Vagina (tissue), 2 donors: Measurements from ENCODE around the gene TADA2A. TPM values are rescaled to one million over a fixed set of nuclear protein-coding genes. Genes with fewer than 3 reads are reported as not detected.
A peak's percentile ranks its signal among the peaks of the same experiment; 100 is the strongest.

ENCODE experiments used
- DNase-seq, 2 donors: peaks; one replicate each; pipeline ENCODE4 v3.0.0-alpha.2; 2017; ENCODE audit errors: extremely low spot score in 2 of 2
- H3K27ac ChIP-seq: fragments of 200-600 bp; sonication (generic); one replicate; pipeline ENCODE4 v1.5.1; 2019
- H3K27me3 ChIP-seq: fragments of 200-600 bp; sonication (generic); one replicate; pipeline ENCODE4 v1.5.1; 2019
- H3K36me3 ChIP-seq, 2 donors: fragments of 200-600 bp; sonication (generic); one replicate each; pipeline ENCODE4 v1.5.1; 2017 to 2019
- H3K4me1 ChIP-seq: fragments of 200-600 bp; sonication (generic); one replicate; pipeline ENCODE4 v1.5.1; 2019
- H3K4me3 ChIP-seq, 2 donors: fragments of 200-600 bp; sonication (generic); 1 replicate in 1 of 2; 2 replicates in 1 of 2; pipeline ENCODE4 v1.5.1; 2016 to 2019
- H3K9me3 ChIP-seq: fragments of 200-600 bp; sonication (generic); one replicate; pipeline ENCODE4 v1.5.1; 2019
- POLR2A ChIP-seq, 2 donors: fragments of 450-650 bp; IDR thresholded peaks; one replicate each; pipeline ENCODE4 v1.6.1; 2017; ENCODE audit warnings: antibody characterized with exemption in 2 of 2, mild to moderate bottlenecking in 2 of 2, moderate library complexity in 2 of 2
- POLR2AphosphoS5 ChIP-seq, 2 donors: sonication (generic); formaldehyde crosslinking; IDR thresholded peaks; one replicate each; pipeline ENCODE4 v1.9.0; 2017; ENCODE audit warnings: antibody characterized with exemption in 2 of 2, mild to moderate bottlenecking in 2 of 2, low read depth in 1 of 2; ENCODE audit not compliant: insufficient read depth in 1 of 2
- intact Hi-C: fragments of 100-400 bp; cut with DNase I; formaldehyde crosslinking; loops from one replicate; pipeline ENCODE4 v1.15.1; 2023
- total RNA-seq: library from RNA; depleted of rRNA; stranded (reverse); fragments of >200 nt; gene quantifications from one replicate; pipeline ENCODE4 v1.2.3, GENCODE V29; 2016
- TF ChIP-seq, protein P1 (sequence below), 3 experiments: fragments of 450-650 bp in 2 of 3; fragments of 200-600 bp in 1 of 3; sonication (generic) in 1 of 3; IDR thresholded peaks; one replicate each; pipeline ENCODE4 v1.5.1; 2017 to 2019; ENCODE audit warnings: antibody characterized with exemption in 3 of 3, mild to moderate bottlenecking in 2 of 3, moderate library complexity in 2 of 3

TADA2A gene
- total RNA-seq, 1 donor from 2014 or later: 44.2 TPM

- Histone ChIP-seq H3K27me3 (no peaks in the 10 kb centered on the region), H3K27ac (no peak overlapping the region), H3K4me1 (peaks cover 32% of the 10 kb centered on the region), H3K4me3 (no peak overlapping the region), H3K36me3 (no peaks in the 10 kb centered on the region), H3K9me3 (no peaks in the 10 kb centered on the region)
- DNase-seq: no peak
- TF ChIP-seq, protein P1, sequence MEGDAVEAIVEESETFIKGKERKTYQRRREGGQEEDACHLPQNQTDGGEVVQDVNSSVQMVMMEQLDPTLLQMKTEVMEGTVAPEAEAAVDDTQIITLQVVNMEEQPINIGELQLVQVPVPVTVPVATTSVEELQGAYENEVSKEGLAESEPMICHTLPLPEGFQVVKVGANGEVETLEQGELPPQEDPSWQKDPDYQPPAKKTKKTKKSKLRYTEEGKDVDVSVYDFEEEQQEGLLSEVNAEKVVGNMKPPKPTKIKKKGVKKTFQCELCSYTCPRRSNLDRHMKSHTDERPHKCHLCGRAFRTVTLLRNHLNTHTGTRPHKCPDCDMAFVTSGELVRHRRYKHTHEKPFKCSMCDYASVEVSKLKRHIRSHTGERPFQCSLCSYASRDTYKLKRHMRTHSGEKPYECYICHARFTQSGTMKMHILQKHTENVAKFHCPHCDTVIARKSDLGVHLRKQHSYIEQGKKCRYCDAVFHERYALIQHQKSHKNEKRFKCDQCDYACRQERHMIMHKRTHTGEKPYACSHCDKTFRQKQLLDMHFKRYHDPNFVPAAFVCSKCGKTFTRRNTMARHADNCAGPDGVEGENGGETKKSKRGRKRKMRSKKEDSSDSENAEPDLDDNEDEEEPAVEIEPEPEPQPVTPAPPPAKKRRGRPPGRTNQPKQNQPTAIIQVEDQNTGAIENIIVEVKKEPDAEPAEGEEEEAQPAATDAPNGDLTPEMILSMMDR (IDR thresholded peaks at IDR 0.05): no peak
- TF ChIP-seq POLR2AphosphoS5 (IDR thresholded peaks at IDR 0.05; ENCODE audit: insufficient read depth in 1 of 2, low read depth in 1 of 2) (no peak), POLR2A (IDR thresholded peaks at IDR 0.05) (no peak)
- intact Hi-C loops: no loop called here
Observed at GRCh38 chr17:37360632-37361031, 46.1 kb upstream of the TADA2A start.

DNA sequence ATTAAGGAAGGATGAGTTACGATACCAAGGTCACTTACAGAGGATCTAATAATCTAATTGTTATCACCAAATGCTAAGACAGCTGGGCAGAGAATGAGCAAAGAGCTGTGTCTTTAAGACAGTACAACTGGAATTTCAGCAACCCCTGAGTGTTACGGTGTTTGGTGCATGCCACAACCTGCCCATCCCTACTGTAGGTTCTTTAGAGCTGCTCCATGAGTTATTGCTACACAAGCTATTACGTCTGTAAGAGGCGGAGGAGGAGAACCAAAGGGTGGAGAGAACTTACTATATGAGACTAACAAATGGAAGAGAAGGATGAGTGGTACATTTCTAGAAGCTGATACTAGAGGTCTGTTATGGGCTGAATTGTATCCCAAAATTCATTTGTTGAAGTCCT is 45.1 kb upstream of the TADA2A start:
- DNase-seq: no peak
- peak overlapping the region; percentile 35 for H3K27ac ChIP-seq
- intact Hi-C loops: no loop called here

DNA sequence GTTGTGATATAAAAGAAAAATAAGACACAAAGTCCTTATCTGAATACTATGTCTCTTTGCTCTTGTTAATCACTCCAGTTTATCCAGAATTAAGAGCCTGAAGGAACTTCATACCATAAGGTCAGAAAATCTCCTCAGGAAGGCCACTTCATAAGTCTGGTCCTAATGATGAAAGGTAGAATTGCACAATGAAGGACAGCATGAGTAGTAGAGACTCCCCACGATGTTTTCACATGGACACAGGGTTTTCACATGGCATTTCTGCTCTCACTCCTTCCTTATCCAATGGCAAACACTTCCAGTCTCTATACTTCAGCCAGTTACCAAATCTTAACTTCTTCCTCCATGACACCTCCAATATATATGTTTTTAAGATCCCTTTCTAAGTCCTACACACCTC is 41.1 kb upstream of the TADA2A start:
- no peak for DNase-seq
- TF ChIP-seq POLR2A (IDR thresholded peaks at IDR 0.05): no peak
- no peak for TF ChIP-seq POLR2AphosphoS5 (IDR thresholded peaks at IDR 0.05; ENCODE audit: insufficient read depth in 1 of 2, low read depth in 1 of 2)
- TF ChIP-seq, protein P1 (IDR thresholded peaks at IDR 0.05): no peak
- Histone ChIP-seq H3K9me3 (no peaks in the 10 kb centered on the region), H3K36me3 (no peaks in the 10 kb centered on the region), H3K4me1 (no peaks in the 10 kb centered on the region), H3K27ac (no peak overlapping the region), H3K27me3 (no peaks in the 10 kb centered on the region), H3K4me3 (no peak overlapping the region)
- intact Hi-C loops: no loop called here

More for the DNA sequence above, 45.1 kb upstream of the TADA2A start:
- no peaks in the 10 kb centered on the region for H3K36me3 ChIP-seq
- peaks cover 26% of the 10 kb centered on the region for H3K4me1 ChIP-seq
- H3K9me3 ChIP-seq: no peaks in the 10 kb centered on the region
- H3K27me3 ChIP-seq: no peaks in the 10 kb centered on the region
- TF ChIP-seq, protein P1 (IDR thresholded peaks at IDR 0.05): no peak
- TF ChIP-seq POLR2AphosphoS5 (IDR thresholded peaks at IDR 0.05; ENCODE audit: insufficient read depth in 1 of 2, low read depth in 1 of 2): peak in 1 of 2 donors; percentile 82
- no peak overlapping the region for H3K4me3 ChIP-seq

- DNase-seq: no peak
- Histone ChIP-seq H3K9me3 (no peaks in the 10 kb centered on the region), H3K4me3 (no peak overlapping the region), H3K27me3 (no peaks in the 10 kb centered on the region), H3K36me3 (no peaks in the 10 kb centered on the region), H3K27ac (no peak overlapping the region), H3K4me1 (no peaks in the 10 kb centered on the region)
- TF ChIP-seq POLR2A (IDR thresholded peaks at IDR 0.05): no peak
- TF ChIP-seq, protein P1 (IDR thresholded peaks at IDR 0.05): no peak
- TF ChIP-seq POLR2AphosphoS5 (IDR thresholded peaks at IDR 0.05; ENCODE audit: insufficient read depth in 1 of 2, low read depth in 1 of 2): no peak
- intact Hi-C loops: no loop called here
Observed at GRCh38 chr17:37368577-37368976, 38.1 kb upstream of the TADA2A start.

DNA sequence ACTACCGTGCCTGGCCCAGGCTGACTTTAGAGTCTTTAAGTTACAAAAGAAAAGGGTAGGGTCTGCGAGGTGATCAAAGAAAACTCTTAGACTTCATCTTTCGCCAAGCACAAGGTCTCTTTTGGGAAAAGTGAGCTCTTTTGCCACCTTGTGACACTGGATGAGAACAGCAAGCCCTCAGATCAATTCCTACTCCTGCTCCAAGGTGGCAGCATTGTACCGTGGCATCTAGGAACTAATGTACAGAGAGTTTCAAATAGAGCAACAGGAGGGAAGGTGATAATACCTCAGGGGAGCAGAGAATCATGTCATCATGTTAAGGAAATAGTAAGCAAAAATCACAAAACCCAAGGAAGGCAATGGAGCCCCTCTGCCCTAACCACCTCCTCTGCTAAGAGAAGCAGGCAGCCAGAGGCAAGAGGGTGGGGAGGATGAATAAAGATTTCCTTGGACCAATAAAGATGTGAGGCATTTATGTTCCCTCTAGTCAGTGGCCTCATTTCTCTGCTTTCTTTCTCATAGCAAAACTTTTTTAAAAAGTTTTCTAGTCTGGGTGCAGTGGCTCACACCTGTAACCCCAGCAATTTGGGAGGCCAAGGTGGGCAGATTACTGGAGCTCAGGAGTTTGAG is 33.0 kb upstream of the TADA2A start:
- no peak overlapping the region for H3K4me3 ChIP-seq
- no peaks in the 10 kb centered on the region for H3K27me3 ChIP-seq
- H3K4me1 ChIP-seq: no peaks in the 10 kb centered on the region
- intact Hi-C loops: no loop called here
- DNase-seq: no peak
- TF ChIP-seq POLR2A (IDR thresholded peaks at IDR 0.05): no peak
- TF ChIP-seq POLR2AphosphoS5 (IDR thresholded peaks at IDR 0.05; ENCODE audit: insufficient read depth in 1 of 2, low read depth in 1 of 2): peak in 1 of 2 donors; percentile 78
- TF ChIP-seq, protein P1 (IDR thresholded peaks at IDR 0.05): peak; percentile 72 to 92 (median 82)
- H3K27ac ChIP-seq: no peak overlapping the region
- H3K9me3 ChIP-seq: no peaks in the 10 kb centered on the region
- H3K36me3 ChIP-seq: no peaks in the 10 kb centered on the region
